ENCODE data around the gene PTPRG. TPM values are rescaled to one million over a fixed set of nuclear protein-coding genes. Genes with fewer than 3 reads are reported as not detected.

The PTPRG gene
- polyA plus RNA-seq, 1 donor (not counting 4 experiments of a cell fraction or from before 2014, with no cell fraction given), result 12.1 TPM

DNA sequence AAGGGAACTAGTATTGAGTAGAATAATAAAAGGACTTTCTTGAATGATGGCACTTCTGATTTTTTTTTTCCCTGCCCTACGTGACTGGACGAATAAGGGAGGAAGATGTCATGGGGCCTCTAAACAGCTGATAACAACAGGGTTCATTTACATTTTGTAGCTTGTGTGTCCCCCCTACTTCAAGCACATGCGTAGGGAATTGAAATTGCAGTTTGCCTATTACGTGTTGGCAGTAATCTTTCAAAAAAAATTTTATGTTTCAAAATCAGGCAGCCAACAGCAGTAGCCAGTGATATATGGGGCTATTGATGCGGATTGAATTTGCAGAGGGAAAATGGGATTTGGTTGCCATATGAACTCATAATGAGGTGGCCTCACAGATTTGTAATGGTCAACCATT lies 58.7 kb downstream of the PTPRG start:
- Histone ChIP-seq H3K4me2 (ENCODE audit: control insufficient read depth, extremely low read depth, insufficient read depth, low read depth, low read length) (no peak overlapping the region), H3K27ac (ENCODE audit: control insufficient read depth, insufficient read depth, low read length) (no peak overlapping the region), H4K20me1 (ENCODE audit: control insufficient read depth, extremely low read depth, insufficient read depth, low read length) (no peaks in the 10 kb centered on the region), H3K9me3 (ENCODE audit: control insufficient read depth, low read depth, low read length) (no peaks in the 10 kb centered on the region), H3K36me3 (ENCODE audit: control insufficient read depth in 2 of 2, extremely low read depth in 1 of 2, insufficient read depth in 2 of 2, low read length in 2 of 2) (peaks cover 0 to 6% of the 10 kb centered on the region in 2 experiments), H3K9me1 (ENCODE audit: control insufficient read depth, extremely low read depth, insufficient read depth, low read length) (no peaks in the 10 kb centered on the region), H3K9ac (ENCODE audit: control insufficient read depth, extremely low read depth, insufficient read depth, low read length) (no peak overlapping the region), H2AFZ (ENCODE audit: control insufficient read depth, low read length) (no peak overlapping the region), H3K27me3 (ENCODE audit: control insufficient read depth, extremely low read depth, insufficient read depth, low read length) (no peaks in the 10 kb centered on the region), H3K79me2 (ENCODE audit: control insufficient read depth, insufficient read depth, low read length) (peaks cover 6% of the 10 kb centered on the region), H3K4me1 (ENCODE audit: control insufficient read depth, extremely low read depth, insufficient read depth, low read length) (no peaks in the 10 kb centered on the region), H3K4me3 (ENCODE audit: control insufficient read depth in 2 of 3, extremely low read depth in 1 of 3, insufficient read depth in 2 of 3, low read depth in 1 of 3, low read length in 3 of 3) (no peak overlapping the region)
- FAIRE-seq (no peak), DNase-seq (ENCODE audit: low read depth, low spot score) (no peak)
- TF ChIP-seq EZH2 (IDR thresholded peaks at IDR 0.05; ENCODE audit: low read length) (no peak), CTCF (optimal IDR thresholded peaks at IDR 0.05 in 1 of 3, IDR thresholded peaks at IDR 0.05 in 1 of 3, conservative IDR thresholded peaks at IDR 0.05 in 1 of 3; ENCODE audit: extremely low read depth in 1 of 3, insufficient read depth in 2 of 3, low read length in 3 of 3) (no peak)
- dilution Hi-C loops (cut with MboI; ENCODE audit: extremely low pct_ligation_motif_present, low sequenced_read_pairs), result no loop called here

DNA sequence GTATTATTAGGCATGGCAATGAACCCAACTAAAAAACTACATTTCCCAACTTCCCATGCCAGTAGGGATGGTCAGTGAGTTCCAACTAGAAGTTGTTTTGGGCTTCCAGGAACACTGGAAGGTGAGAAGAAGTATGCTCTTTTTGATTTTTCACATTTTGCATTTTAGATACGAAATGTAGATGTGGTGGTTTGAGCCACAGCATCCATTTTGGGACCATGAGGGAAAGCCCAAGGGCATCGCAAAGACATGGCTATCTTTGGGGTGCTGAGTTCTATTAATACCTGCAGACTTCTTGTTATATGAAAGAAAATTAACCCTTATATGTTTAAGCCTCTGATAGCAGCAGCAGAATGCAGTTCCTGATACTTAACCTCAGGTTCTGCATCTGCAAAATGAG lies 62.9 kb downstream of the PTPRG start:
- H3K79me2 ChIP-seq (ENCODE audit: control insufficient read depth, insufficient read depth, low read length), result no peaks in the 10 kb centered on the region
- no peaks in the 10 kb centered on the region for H4K20me1 ChIP-seq (ENCODE audit: control insufficient read depth, extremely low read depth, insufficient read depth, low read length)
- no peaks in the 10 kb centered on the region for H3K9me1 ChIP-seq (ENCODE audit: control insufficient read depth, extremely low read depth, insufficient read depth, low read length)
- H3K9ac ChIP-seq (ENCODE audit: control insufficient read depth, extremely low read depth, insufficient read depth, low read length), result no peak overlapping the region
- DNase-seq (ENCODE audit: low read depth, low spot score) (no peak), FAIRE-seq (no peak)
- H3K4me3 ChIP-seq (ENCODE audit: control insufficient read depth in 2 of 3, extremely low read depth in 1 of 3, insufficient read depth in 2 of 3, low read depth in 1 of 3, low read length in 3 of 3), result no peak overlapping the region
- H3K27ac ChIP-seq (ENCODE audit: control insufficient read depth, insufficient read depth, low read length), result no peak overlapping the region
- H3K27me3 ChIP-seq (ENCODE audit: control insufficient read depth, extremely low read depth, insufficient read depth, low read length), result no peaks in the 10 kb centered on the region
- no peak overlapping the region for H2AFZ ChIP-seq (ENCODE audit: control insufficient read depth, low read length)
- peaks cover 8% of the 10 kb centered on the region for H3K4me1 ChIP-seq (ENCODE audit: control insufficient read depth, extremely low read depth, insufficient read depth, low read length)
- dilution Hi-C loops (cut with MboI; ENCODE audit: extremely low pct_ligation_motif_present, low sequenced_read_pairs), result no loop called here
- TF ChIP-seq EZH2 (IDR thresholded peaks at IDR 0.05; ENCODE audit: low read length), result no peak
- no peak for TF ChIP-seq CTCF (optimal IDR thresholded peaks at IDR 0.05 in 1 of 3, IDR thresholded peaks at IDR 0.05 in 1 of 3, conservative IDR thresholded peaks at IDR 0.05 in 1 of 3; ENCODE audit: extremely low read depth in 1 of 3, insufficient read depth in 2 of 3, low read length in 3 of 3)
- H3K4me2 ChIP-seq (ENCODE audit: control insufficient read depth, extremely low read depth, insufficient read depth, low read depth, low read length), result no peak overlapping the region
- H3K36me3 ChIP-seq (ENCODE audit: control insufficient read depth in 2 of 2, extremely low read depth in 1 of 2, insufficient read depth in 2 of 2, low read length in 2 of 2), result peaks cover 0 to 6% of the 10 kb centered on the region in 2 experiments
- no peaks in the 10 kb centered on the region for H3K9me3 ChIP-seq (ENCODE audit: control insufficient read depth, low read depth, low read length)

Data from keratinocyte (primary cell).